ENCODE data around the gene SREBF1. TPM values are rescaled to one million over a fixed set of nuclear protein-coding genes. Genes with fewer than 3 reads are reported as not detected.

SREBF1 gene
- total RNA-seq, 1 experiment from 2014 or later: 360 TPM

GRCh38 chr17:17811381-17812210 lies 25.2 kb downstream of the SREBF1 start:
- no peak overlapping the region for H3K4me2 ChIP-seq
- H3F3A ChIP-seq (ENCODE audit: insufficient read depth, low read depth): peaks cover 79% of the 10 kb centered on the region
- no peak overlapping the region for H3K4me3 ChIP-seq
- intact Hi-C loops (cut with micrococcal nuclease; ENCODE audit: unreplicated experiment): loop anchor here (1.0 to 2.0 kb wide), 3 partner anchors 49 to 131 kb away; partner anchors contain the start of gene RAI1
- peak overlapping the region; percentile 8; the same call in 1 of the 2 replicates for H3K27ac ChIP-seq
- ChIA-PET CTCF (interaction anchor here (0.6 to 0.7 kb wide), 5 partner anchors 9 to 133 kb away, joined by 3 to 7 read pairs (median 3); no protein-coding TSS in a partner anchor), POLR2A (ENCODE audit: unreplicated experiment) (interaction anchor here (0.5 to 0.6 kb wide), 2 partner anchors 29 to 230 kb away, joined by 3 read pairs; no protein-coding TSS in a partner anchor)
- 0 out of 2 replicates have a peak, but pooled peaks cover 10% of the 10 kb centered on the region for H3K36me3 ChIP-seq (ENCODE audit: low read depth)
- peaks cover under 1% of the 10 kb centered on the region; the same call in 1 of the 2 replicates for H3K79me2 ChIP-seq (ENCODE audit: low read depth)
- TF ChIP-seq CTCF (conservative IDR thresholded peaks at IDR 0.05) (no peak), EZH2 (IDR thresholded peaks at IDR 0.05; ENCODE audit: low read depth) (no peak)
- H2AFZ ChIP-seq: no peak overlapping the region
- no peak for DNase-seq
- peaks cover 18% of the 10 kb centered on the region; the same call in 1 of the 2 replicates for H3K4me1 ChIP-seq (replicated peaks; ENCODE audit: insufficient read depth)
- no peaks in the 10 kb centered on the region for H3K27me3 ChIP-seq (ENCODE audit: insufficient read depth, low read depth)
- no peaks in the 10 kb centered on the region for H3K9me2 ChIP-seq (ENCODE audit: insufficient read depth)
- H3K9me3 ChIP-seq (ENCODE audit: insufficient read depth, low read depth): no peaks in the 10 kb centered on the region
- BruUV-seq (replicated peaks): no TSS peak
- H4K20me1 ChIP-seq (ENCODE audit: insufficient read depth): peaks cover 72% of the 10 kb centered on the region

GRCh38 chr17:17810895-17811248 lies 25.9 kb downstream of the SREBF1 start:
- ChIA-PET CTCF (interaction anchor here (0.6 to 0.7 kb wide), 2 partner anchors 49 to 71 kb away, joined by 3 to 7 read pairs; no protein-coding TSS in a partner anchor), POLR2A (ENCODE audit: unreplicated experiment) (no interaction called here)
- Histone ChIP-seq H3K4me1 (replicated peaks; ENCODE audit: insufficient read depth) (peaks cover 18% of the 10 kb centered on the region; the same call in 1 of the 2 replicates), H3F3A (ENCODE audit: insufficient read depth, low read depth) (peaks cover 84% of the 10 kb centered on the region), H3K27me3 (ENCODE audit: insufficient read depth, low read depth) (no peaks in the 10 kb centered on the region), H3K27ac (no peak overlapping the region), H3K79me2 (ENCODE audit: low read depth) (no peaks in the 10 kb centered on the region; the same call in 1 of the 2 replicates), H3K9me2 (ENCODE audit: insufficient read depth) (no peaks in the 10 kb centered on the region), H3K4me3 (no peak overlapping the region), H3K36me3 (ENCODE audit: low read depth) (0 out of 2 replicates have a peak, but pooled peaks cover 13% of the 10 kb centered on the region), H2AFZ (no peak overlapping the region), H3K9me3 (ENCODE audit: insufficient read depth, low read depth) (no peaks in the 10 kb centered on the region), H3K4me2 (no peak overlapping the region), H4K20me1 (ENCODE audit: insufficient read depth) (peaks cover 74% of the 10 kb centered on the region)
- TSS peak; percentile 25 for BruUV-seq (replicated peaks)
- DNase-seq: no peak
- intact Hi-C loops (cut with micrococcal nuclease; ENCODE audit: unreplicated experiment): no loop called here
- TF ChIP-seq CTCF (conservative IDR thresholded peaks at IDR 0.05): no peak
- TF ChIP-seq EZH2 (IDR thresholded peaks at IDR 0.05; ENCODE audit: low read depth): no peak

- Histone ChIP-seq H3K9me2 (ENCODE audit: insufficient read depth) (no peaks in the 10 kb centered on the region), H3K9me3 (ENCODE audit: insufficient read depth, low read depth) (no peaks in the 10 kb centered on the region), H3K27ac (no peak overlapping the region), H3K4me3 (no peak overlapping the region), H4K20me1 (ENCODE audit: insufficient read depth) (peaks cover 70% of the 10 kb centered on the region), H3K27me3 (ENCODE audit: insufficient read depth, low read depth) (no peaks in the 10 kb centered on the region), H3K4me1 (replicated peaks; ENCODE audit: insufficient read depth) (peaks cover 18% of the 10 kb centered on the region; the same call in 1 of the 2 replicates), H3K36me3 (ENCODE audit: low read depth) (0 out of 2 replicates have a peak, but pooled peaks cover 15% of the 10 kb centered on the region), H2AFZ (no peak overlapping the region), H3F3A (ENCODE audit: insufficient read depth, low read depth) (peaks cover 83% of the 10 kb centered on the region), H3K4me2 (no peak overlapping the region), H3K79me2 (ENCODE audit: low read depth) (no peaks in the 10 kb centered on the region; the same call in 1 of the 2 replicates)
- TF ChIP-seq EZH2 (IDR thresholded peaks at IDR 0.05; ENCODE audit: low read depth) (no peak), CTCF (conservative IDR thresholded peaks at IDR 0.05) (no peak)
- intact Hi-C loops (cut with micrococcal nuclease; ENCODE audit: unreplicated experiment): no loop called here
- no peak for DNase-seq
- POLR2A ChIA-PET (ENCODE audit: unreplicated experiment): no interaction called here
- no TSS peak for BruUV-seq (replicated peaks)
- CTCF ChIA-PET: interaction anchor here (0.7 kb wide), 1 partner anchor 70 kb away, joined by 3 read pairs; no protein-coding TSS in a partner anchor
Observed at GRCh38 chr17:17810084-17810894, 26.5 kb downstream of the SREBF1 start.
